LNCAP (cell line): ENCODE data around the gene PIP5K1A.

ENCODE experiments used
- CTCF ChIP-seq: fragments of 450-650 bp; IDR thresholded peaks from 2 replicates; pipeline ENCODE4 v1.5.1; 2017; ENCODE audit warnings: mild to moderate bottlenecking

PIP5K1A gene

GRCh38 chr1:151284013-151284577, 85.7 kb downstream of the PIP5K1A start:
- TF ChIP-seq CTCF: no peak

- TF ChIP-seq CTCF: no peak
Measured at GRCh38 chr1:151286619-151287340, 88.4 kb downstream of the PIP5K1A start.

DNA sequence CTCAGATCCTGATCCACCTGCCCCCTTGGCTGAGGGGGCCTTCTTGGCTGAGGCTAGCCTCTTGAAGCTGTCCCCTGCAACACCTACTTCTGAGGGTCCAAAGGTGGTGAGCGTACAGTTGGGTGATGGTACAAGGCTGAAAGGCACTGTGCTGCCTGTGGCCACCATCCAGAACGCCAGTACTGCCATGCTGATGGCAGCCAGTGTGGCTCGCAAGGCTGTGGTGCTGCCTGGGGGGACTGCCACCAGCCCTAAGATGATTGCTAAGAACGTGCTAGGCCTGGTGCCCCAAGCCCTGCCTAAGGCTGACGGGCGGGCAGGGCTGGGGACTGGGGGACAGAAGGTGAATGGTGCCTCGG, 89.0 kb downstream of the PIP5K1A start:
- no peak for TF ChIP-seq CTCF

- TF ChIP-seq CTCF: no peak
Measured at GRCh38 chr1:151287767-151288500, 89.6 kb downstream of the PIP5K1A start.

DNA sequence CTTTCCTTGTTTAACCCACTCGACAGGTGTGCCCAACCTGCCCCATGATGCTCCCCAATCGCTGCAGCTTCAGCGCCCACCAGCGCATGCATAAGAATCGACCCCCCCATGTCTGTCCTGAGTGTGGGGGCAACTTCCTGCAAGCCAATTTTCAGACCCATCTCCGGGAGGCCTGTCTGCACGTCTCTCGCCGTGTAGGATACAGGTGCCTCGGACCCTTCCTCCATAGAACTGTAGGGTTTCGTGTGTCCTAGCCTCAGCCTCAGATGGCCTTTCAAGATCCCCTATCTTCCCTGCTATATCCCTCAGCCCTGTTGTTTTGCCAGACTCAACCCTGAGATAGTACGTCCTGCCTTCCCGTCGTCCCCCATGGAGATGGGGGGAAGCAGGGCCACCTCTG, 90.2 kb downstream of the PIP5K1A start:
- TF ChIP-seq CTCF: no peak

DNA sequence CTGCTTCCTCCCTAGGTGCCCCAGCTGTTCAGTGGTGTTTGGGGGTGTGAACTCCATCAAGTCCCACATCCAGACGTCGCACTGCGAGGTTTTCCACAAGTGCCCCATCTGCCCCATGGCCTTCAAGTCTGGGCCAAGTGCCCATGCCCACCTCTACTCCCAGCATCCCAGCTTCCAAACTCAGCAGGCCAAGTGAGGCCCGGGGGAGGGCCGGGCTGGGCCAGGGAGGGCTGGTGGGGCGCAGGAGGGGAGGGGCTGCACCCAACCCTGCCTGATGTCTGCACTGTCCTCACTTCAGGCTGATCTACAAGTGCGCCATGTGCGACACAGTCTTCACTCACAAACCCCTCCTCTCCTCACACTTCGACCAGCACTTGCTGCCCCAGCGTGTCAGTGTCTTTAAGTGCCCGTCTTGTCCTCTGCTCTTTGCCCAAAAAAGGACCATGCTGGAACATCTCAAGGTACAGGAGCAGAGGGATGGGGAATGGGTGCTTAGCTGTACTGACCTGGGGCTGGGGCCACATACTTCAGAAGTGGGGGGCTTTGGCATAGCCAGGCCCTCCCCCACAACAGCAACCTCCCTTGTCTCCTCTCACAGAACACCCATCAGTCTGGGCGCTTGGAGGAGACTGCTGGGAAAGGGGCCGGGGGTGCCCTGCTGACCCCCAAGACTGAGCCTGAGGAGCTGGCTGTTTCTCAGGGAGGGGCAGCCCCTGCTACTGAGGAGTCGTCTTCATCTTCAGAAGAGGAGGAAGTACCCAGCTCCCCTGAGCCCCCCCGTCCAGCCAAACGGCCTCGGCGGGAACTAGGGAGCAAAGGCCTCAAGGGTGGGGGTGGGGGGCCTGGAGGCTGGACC, 91.0 kb downstream of the PIP5K1A start:
- no peak for TF ChIP-seq CTCF

DNA sequence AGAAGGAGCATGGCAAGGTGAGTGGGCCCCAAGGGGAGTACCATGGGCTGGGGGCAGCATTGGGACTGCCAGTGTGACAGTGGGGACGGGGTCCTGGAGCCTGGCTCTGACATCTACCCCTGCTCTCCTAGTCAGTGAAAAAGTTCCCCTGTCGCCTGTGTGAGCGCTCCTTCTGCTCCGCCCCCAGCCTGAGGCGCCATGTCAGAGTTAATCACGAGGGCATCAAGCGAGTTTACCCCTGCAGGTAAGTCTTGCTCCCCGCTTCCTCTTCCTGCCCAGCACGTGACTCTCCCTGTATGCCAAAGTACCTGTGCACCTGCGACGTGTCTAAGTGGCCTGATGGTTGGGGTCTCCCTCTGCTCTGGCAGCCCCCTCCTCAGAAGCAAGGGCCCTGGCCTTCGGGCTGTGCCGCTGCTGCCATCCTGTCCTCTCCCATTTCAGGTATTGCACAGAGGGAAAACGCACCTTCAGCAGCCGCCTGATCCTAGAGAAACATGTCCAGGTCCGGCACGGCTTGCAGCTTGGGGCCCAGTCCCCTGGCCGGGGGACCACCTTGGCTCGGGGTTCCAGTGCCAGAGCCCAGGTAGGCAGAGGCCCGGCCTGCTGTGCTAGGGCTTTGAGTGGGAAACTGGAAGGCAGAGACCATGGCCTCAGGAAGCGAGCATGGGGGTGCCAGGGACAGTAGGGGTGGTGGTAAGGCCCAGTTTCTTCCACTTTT, 91.8 kb downstream of the PIP5K1A start:
- TF ChIP-seq CTCF: no peak
